ENCODE measurements around the gene SLC25A30.
"Not testable (repeated sequence)": the region's sequence is repeated elsewhere in the genome, so short reads cannot be mapped to it uniquely, and the experiment has no call there.

The SLC25A30 gene

DNA sequence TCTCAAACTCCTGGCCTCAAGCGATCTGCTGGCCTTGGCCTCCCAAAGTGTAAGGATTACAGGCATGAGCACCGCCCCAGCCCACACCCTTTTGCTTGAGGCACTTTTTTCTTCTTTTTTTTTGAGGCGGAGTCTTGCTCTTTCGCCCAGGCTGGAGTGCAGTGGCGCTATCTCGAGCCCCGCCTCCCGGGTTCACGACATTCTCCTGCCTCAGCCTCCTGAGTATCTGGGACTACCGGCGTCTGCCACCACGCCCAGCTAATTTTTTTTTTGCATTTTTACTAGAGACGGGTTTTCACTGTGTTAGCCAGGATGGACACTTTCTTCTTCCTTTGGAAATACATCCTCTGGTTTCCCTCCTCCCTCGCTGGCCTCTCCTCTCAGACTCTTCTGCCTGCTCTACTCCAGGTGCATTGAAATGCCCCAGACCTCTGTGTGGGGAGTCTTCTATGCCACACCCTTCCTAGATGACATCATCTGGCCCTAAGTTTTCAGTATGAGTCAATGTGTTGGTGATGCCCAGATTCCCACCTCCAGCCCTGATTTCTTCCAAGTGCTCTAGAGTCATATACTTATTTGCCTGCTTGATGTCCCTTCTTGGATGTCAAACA lies 56.5 kb downstream of the SLC25A30 start:
- DNase-seq, result no peak

- DNase-seq, result no peak
Measured at GRCh38 chr13:45356966-45357672, 61.1 kb downstream of the SLC25A30 start.

- no peak for DNase-seq
Measured at GRCh38 chr13:45353895-45354294, 64.3 kb downstream of the SLC25A30 start.

- no peak for DNase-seq
Measured at GRCh38 chr13:45352031-45352430, 66.1 kb downstream of the SLC25A30 start.

DNA sequence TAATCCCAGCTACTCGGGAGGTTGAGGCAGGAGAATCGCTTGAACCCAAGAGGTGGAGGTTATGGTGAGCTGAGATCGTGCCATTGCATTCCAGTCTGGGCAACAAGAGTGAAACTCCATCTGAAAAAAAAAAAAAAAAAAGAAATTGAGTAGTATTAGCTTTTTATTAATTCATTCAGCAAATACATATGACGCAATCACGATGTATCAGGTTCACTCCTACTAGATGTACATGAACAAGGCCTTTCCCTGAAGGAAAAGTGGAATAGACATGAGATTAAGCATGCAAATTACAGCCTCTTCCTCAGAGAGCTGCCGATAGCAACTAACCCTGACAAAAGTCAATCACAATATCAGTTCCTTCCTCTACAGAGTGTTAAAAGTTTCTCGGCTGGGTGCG lies 68.0 kb downstream of the SLC25A30 start:
- no peak for DNase-seq

- no peak for DNase-seq
Measured at GRCh38 chr13:45349438-45349837, 68.7 kb downstream of the SLC25A30 start.

GRCh38 chr13:45344064-45344463 lies 74.1 kb downstream of the SLC25A30 start:
- not testable (repeated sequence) for DNase-seq
